Spleen (tissue), 13 donors: ENCODE results near the gene SEMG2. TPM values are rescaled to one million over a fixed set of nuclear protein-coding genes. Genes with fewer than 3 reads are reported as not detected.

Experiments used
- DNase-seq: peaks from one replicate; pipeline ENCODE4 v3.0.0-alpha.2; 2020
- H3K27ac ChIP-seq, 8 donors: fragments of 200-600 bp; sonication (generic) in 7 of 8; 1 replicate in 4 of 8; 2 replicates in 4 of 8; pipeline versions ENCODE4 v1.5.0 to v1.8.0; 2016 to 2021; ENCODE audit warnings: inconsistent platforms in 4 of 8, mild to moderate bottlenecking in 4 of 8, moderate library complexity in 1 of 8
- H3K27me3 ChIP-seq, 7 donors: fragments of 200-600 bp; sonication (generic) in 6 of 7; replicated peaks in 1 of 7; 1 replicate in 4 of 7; 2 replicates in 3 of 7; pipeline versions ENCODE4 v1.5.0 to v1.8.0; 2016 to 2021; ENCODE audit warnings: inconsistent platforms in 3 of 7, mild to moderate bottlenecking in 1 of 7
- H3K36me3 ChIP-seq, 6 donors: fragments of 200-600 bp; sonication (generic) in 5 of 6; 1 replicate in 4 of 6; 2 replicates in 2 of 6; pipeline versions ENCODE4 v1.5.0 to v1.8.0; 2016 to 2021; ENCODE audit warnings: inconsistent platforms in 2 of 6
- H3K4me1 ChIP-seq, 6 donors: fragments of 200-600 bp; sonication (generic) in 5 of 6; 1 replicate in 3 of 6; 2 replicates in 3 of 6; pipeline versions ENCODE4 v1.5.0 to v1.8.0; 2016 to 2021; ENCODE audit warnings: inconsistent platforms in 3 of 6
- H3K4me3 ChIP-seq, 8 donors: fragments of 200-600 bp; sonication (generic) in 7 of 8; 1 replicate in 4 of 8; 2 replicates in 4 of 8; pipeline versions ENCODE4 v1.5.0 to v1.8.0; 2016 to 2021; ENCODE audit warnings: inconsistent platforms in 4 of 8, mild to moderate bottlenecking in 4 of 8, moderate library complexity in 2 of 8
- H3K9me3 ChIP-seq, 8 donors: fragments of 200-600 bp; sonication (generic) in 7 of 8; 1 replicate in 4 of 8; 2 replicates in 4 of 8; pipeline versions ENCODE4 v1.5.0 to v1.8.0; 2016 to 2021; ENCODE audit warnings: inconsistent platforms in 4 of 8
- CTCF ChIP-seq, 11 experiments: fragments of 200-600 bp in 7 of 11; fragments of 450-650 bp in 4 of 11; sonication (generic) in 4 of 11; IDR thresholded peaks in 8 of 11; conservative IDR thresholded peaks in 3 of 11; 1 replicate in 7 of 11; 2 replicates in 4 of 11; pipeline versions ENCODE4 v1.4.0 to v1.8.0; 2016 to 2021; ENCODE audit warnings: antibody characterized with exemption in 11 of 11, inconsistent platforms in 4 of 11, mild to moderate bottlenecking in 1 of 11
- POLR2A ChIP-seq, 3 donors: fragments of 450-650 bp; IDR thresholded peaks; one replicate each; pipeline ENCODE4 v1.5.1; 2017; ENCODE audit warnings: antibody characterized with exemption in 3 of 3, mild to moderate bottlenecking in 1 of 3
- POLR2AphosphoS5 ChIP-seq, 3 donors: sonication (generic); formaldehyde crosslinking; IDR thresholded peaks; one replicate each; pipeline ENCODE4 v1.5.1; 2017; ENCODE audit warnings: antibody characterized with exemption in 3 of 3
- WGBS, 5 donors: extraction: QIAGEN DNeasy Blood & Tissue Kit in 3 of 5; methylation state at CpG; one replicate each; pipeline versions ENCODE4 v1.1.5 to v1.1.7; 2013 to 2018; 5-methylcytosine and 5-hydroxymethylcytosine counted together
- intact Hi-C: fragments of 100-400 bp; cut with DNase I; formaldehyde crosslinking; loops from one replicate; pipeline ENCODE4 v1.15.0; 2023; ENCODE audit warnings: low total_unique reads
- long read RNA-seq, 2 donors: transcript quantifications; one replicate each; lab custom pipeline, GENCODE V29; 2026
- polyA plus RNA-seq, 3 donors: library from polyadenylated mRNA; stranded (reverse); fragments of 200-250 nt; gene quantifications; one replicate each; pipeline ENCODE4 v1.2.1, GENCODE V29; 2013
- total RNA-seq, 7 donors: library from RNA; depleted of rRNA in 3 of 7; stranded (reverse); fragments of >200 nt in 3 of 7; fragmentation: NEBNext Ultra II Directional in 4 of 7; extraction: Animal tissue kit (Norgen Biotek cat#: 25700) in 4 of 7; gene quantifications; one replicate each; pipeline versions ENCODE4 v1.1.0 to v1.2.1, GENCODE V29; 2016 to 2021
- donor health status: healthy with polysubstance abuse.
- donor health status: DM: no; HTN: no; CAD: no; lungs with moderate emphysema.
- donor health status: DM: no; HTN: no; CAD: no.
- donor health status: Bipolar disorder and iron deficiency.
- donor health status: healthy.
- donor health status: DM: no; HTN: no; CAD: no.
- donor health status: DM: yes; HTN: yes; CAD: no.

Gene SEMG2
- not detected for total RNA-seq
- not detected for polyA plus RNA-seq
- long read RNA-seq, donor 1, result 0 reads
- long read RNA-seq, donor 2, result 0 reads

- intact Hi-C loops, result no loop called here
- H3K36me3 ChIP-seq, result no peaks in the 10 kb centered on the region
- whole genome bisulfite sequencing, 5 donors, result 90 to 97% (median 94%) methylated on average over 4 of the region's 4 CpGs
- H3K27ac ChIP-seq, result no peak within 1 kb of the TSS
- H3K4me3 ChIP-seq, result no peak within 1 kb of the TSS
- no peaks in the 10 kb centered on the region for H3K9me3 ChIP-seq
- no peak for DNase-seq
- TF ChIP-seq POLR2AphosphoS5 (IDR thresholded peaks at IDR 0.05) (no peak), CTCF (IDR thresholded peaks at IDR 0.05 in 8 of 11, conservative IDR thresholded peaks at IDR 0.05 in 3 of 11) (no peak), POLR2A (IDR thresholded peaks at IDR 0.05) (no peak)
- peaks cover 0 to 48% (median 0%) of the 10 kb centered on the region in 7 donors for H3K27me3 ChIP-seq
- no peaks in the 10 kb centered on the region for H3K4me1 ChIP-seq
Measured at GRCh38 chr20:45221076-45221475, at the start of gene SEMG2. Gene SEMG2, plus strand, starts transcription at chr20:45221373. Its CDS starts 17 bp downstream, at chr20:45221390.

- 13 to 30% (median 26%) methylated on average over 1 of the region's 1 CpG for WGBS, 5 donors
- TF ChIP-seq CTCF (IDR thresholded peaks at IDR 0.05 in 8 of 11, conservative IDR thresholded peaks at IDR 0.05 in 3 of 11), result no peak
Measured at GRCh38 chr20:45173522-45173921, 47.7 kb upstream of the SEMG2 start.

GRCh38 chr20:45174434-45175364 lies 46.5 kb upstream of the SEMG2 start, which contains the start of gene PI3:
Gene PI3, plus strand, starts transcription at chr20:45174902. Its CDS starts 21 bp downstream, at chr20:45174923.
- DNase-seq, result no peak
- 58 to 83% (median 74%) methylated on average over 8 of the region's 8 CpGs for WGBS, 5 donors
- Histone ChIP-seq H3K36me3 (no peaks in the 10 kb centered on the region), H3K4me1 (no peaks in the 10 kb centered on the region), H3K4me3 (peak within 1 kb of the TSS in 1 of 8 donors; percentile 3), H3K9me3 (peaks cover 0 to 5% (median 2%) of the 10 kb centered on the region in 8 donors), H3K27ac (peak within 1 kb of the TSS in 3 of 8 donors; percentile 24 to 63 (median 38)), H3K27me3 (peaks cover 0 to 34% (median 0%) of the 10 kb centered on the region in 7 donors)
- TF ChIP-seq CTCF (IDR thresholded peaks at IDR 0.05 in 8 of 11, conservative IDR thresholded peaks at IDR 0.05 in 3 of 11), result no peak
- TF ChIP-seq POLR2A (IDR thresholded peaks at IDR 0.05), result no peak
- TF ChIP-seq POLR2AphosphoS5 (IDR thresholded peaks at IDR 0.05), result no peak
- intact Hi-C loops, result no loop called here

More at GRCh38 chr20:45173522-45173921, 47.7 kb upstream of the SEMG2 start:
- intact Hi-C loops, result no loop called here
- H3K4me1 ChIP-seq, result no peaks in the 10 kb centered on the region
- H3K36me3 ChIP-seq, result no peaks in the 10 kb centered on the region
- H3K9me3 ChIP-seq, result peaks cover 0 to 11% (median 6%) of the 10 kb centered on the region in 8 donors
- no peak overlapping the region for H3K27ac ChIP-seq
- no peak for DNase-seq
- no peak overlapping the region for H3K4me3 ChIP-seq
- peaks cover 0 to 27% (median 0%) of the 10 kb centered on the region in 7 donors for H3K27me3 ChIP-seq
